Spleen (tissue), 7 donors: ENCODE results near the gene OSBPL9.

Experiments used
- POLR2A ChIP-seq, 3 donors: fragments of 450-650 bp; IDR thresholded peaks; one replicate each; pipeline ENCODE4 v1.5.1; 2017; ENCODE audit warnings: antibody characterized with exemption in 3 of 3, mild to moderate bottlenecking in 1 of 3
- POLR2AphosphoS5 ChIP-seq, 3 donors: sonication (generic); formaldehyde crosslinking; IDR thresholded peaks; one replicate each; pipeline ENCODE4 v1.5.1; 2017; ENCODE audit warnings: antibody characterized with exemption in 3 of 3
- TF ChIP-seq, protein P1 (sequence below), 11 experiments: fragments of 200-600 bp in 7 of 11; fragments of 450-650 bp in 4 of 11; sonication (generic) in 4 of 11; IDR thresholded peaks in 8 of 11; conservative IDR thresholded peaks in 3 of 11; 1 replicate in 7 of 11; 2 replicates in 4 of 11; pipeline versions ENCODE4 v1.4.0 to v1.8.0; 2016 to 2021; ENCODE audit warnings: antibody characterized with exemption in 11 of 11, inconsistent platforms in 4 of 11, mild to moderate bottlenecking in 1 of 11
- donor health status: DM: no; HTN: no; CAD: no; lungs with moderate emphysema.
- donor health status: DM: no; HTN: no; CAD: no.
- donor health status: DM: no; HTN: no; CAD: no.

DNA sequence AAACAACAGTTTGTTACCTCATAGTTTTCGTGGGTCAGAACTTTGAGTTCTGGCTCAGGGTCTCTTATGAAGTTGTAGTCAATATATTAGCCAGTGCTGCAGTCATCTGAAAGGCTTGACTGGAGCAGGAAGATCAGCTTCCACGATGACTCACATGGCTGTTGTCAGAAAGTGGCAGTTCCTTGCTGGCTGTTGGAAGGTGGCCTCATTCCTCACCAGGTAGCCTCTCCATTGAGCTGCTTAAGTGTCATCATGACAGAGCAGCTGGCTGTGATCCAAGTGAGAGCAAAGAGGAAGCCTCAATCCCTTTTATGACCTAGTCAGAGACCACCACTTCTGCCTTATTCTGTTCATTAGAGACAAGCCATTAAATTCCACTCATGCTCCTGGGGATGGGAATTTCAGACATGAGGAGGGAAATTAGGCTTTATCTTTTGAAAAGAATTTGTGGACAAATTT is 5.6 kb downstream of the OSBPL9 start:
- TF ChIP-seq, protein P1, sequence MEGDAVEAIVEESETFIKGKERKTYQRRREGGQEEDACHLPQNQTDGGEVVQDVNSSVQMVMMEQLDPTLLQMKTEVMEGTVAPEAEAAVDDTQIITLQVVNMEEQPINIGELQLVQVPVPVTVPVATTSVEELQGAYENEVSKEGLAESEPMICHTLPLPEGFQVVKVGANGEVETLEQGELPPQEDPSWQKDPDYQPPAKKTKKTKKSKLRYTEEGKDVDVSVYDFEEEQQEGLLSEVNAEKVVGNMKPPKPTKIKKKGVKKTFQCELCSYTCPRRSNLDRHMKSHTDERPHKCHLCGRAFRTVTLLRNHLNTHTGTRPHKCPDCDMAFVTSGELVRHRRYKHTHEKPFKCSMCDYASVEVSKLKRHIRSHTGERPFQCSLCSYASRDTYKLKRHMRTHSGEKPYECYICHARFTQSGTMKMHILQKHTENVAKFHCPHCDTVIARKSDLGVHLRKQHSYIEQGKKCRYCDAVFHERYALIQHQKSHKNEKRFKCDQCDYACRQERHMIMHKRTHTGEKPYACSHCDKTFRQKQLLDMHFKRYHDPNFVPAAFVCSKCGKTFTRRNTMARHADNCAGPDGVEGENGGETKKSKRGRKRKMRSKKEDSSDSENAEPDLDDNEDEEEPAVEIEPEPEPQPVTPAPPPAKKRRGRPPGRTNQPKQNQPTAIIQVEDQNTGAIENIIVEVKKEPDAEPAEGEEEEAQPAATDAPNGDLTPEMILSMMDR (IDR thresholded peaks at IDR 0.05 in 8 of 11, conservative IDR thresholded peaks at IDR 0.05 in 3 of 11): no peak
- TF ChIP-seq POLR2AphosphoS5 (IDR thresholded peaks at IDR 0.05) (peak in 1 of 3 donors; percentile 50), POLR2A (IDR thresholded peaks at IDR 0.05) (no peak)
